NT2/D1 (cell line): ENCODE measurements around the gene ADARB2.

ENCODE experiments used
- SUZ12 ChIP-seq: IDR thresholded peaks from 2 replicates; pipeline ENCODE4 v1.6.1; 2011; ENCODE audit not compliant: insufficient read length, insufficient read depth; ENCODE audit errors: extremely low read depth
- YY1 ChIP-seq: IDR thresholded peaks from 2 replicates; pipeline ENCODE4 v1.6.1; 2011; ENCODE audit not compliant: insufficient read length, insufficient read depth

GRCh38 chr10:1495915-1496517 is 241.3 kb downstream of the ADARB2 start:
- TF ChIP-seq SUZ12 (no peak), YY1 (no peak)
